AG04450 (cell line): Measurements from ENCODE around the gene BCL11A. TPM values are rescaled to one million over a fixed set of nuclear protein-coding genes. Genes with fewer than 3 reads are reported as not detected.

Source experiments
- CTCF ChIA-PET: fragments of 300-600, 350-600 bp; formaldehyde crosslinking; extraction: SDS; loops from one replicate; lab custom pipeline; 2022; ENCODE audit warnings: antibody characterized with exemption, inconsistent platforms; lab: Charles Lee
- POLR2A ChIA-PET: fragments of 350-600 bp; formaldehyde crosslinking; extraction: SDS; loops from one replicate; lab custom pipeline; 2021; ENCODE audit warnings: antibody characterized with exemption, inconsistent platforms; lab: Yijun Ruan, JAX
- DNase-seq: peaks from one replicate; pipeline ENCODE4 v3.0.0-alpha.2; 2011; ENCODE audit warnings: low read depth, low spot score
- H3K27ac ChIP-seq: one replicate; pipeline ENCODE4 v1.5.1; 2012; ENCODE audit warnings: low read depth, low read length, control low read depth
- H3K27me3 ChIP-seq: one replicate; pipeline ENCODE4 v1.6.0; 2012; ENCODE audit warnings: low read length; ENCODE audit not compliant: control insufficient read depth, insufficient read depth
- H3K4me3 ChIP-seq: 2 replicates; pipeline ENCODE4 v1.5.1; 2011; ENCODE audit warnings: mild to moderate bottlenecking, low read depth, low read length, control low read depth
- H3K9me3 ChIP-seq: 2 replicates; pipeline ENCODE4 v1.5.1; 2012; ENCODE audit warnings: low read length; ENCODE audit not compliant: control insufficient read depth, insufficient read depth
- CTCF ChIP-seq: IDR thresholded peaks from 2 replicates; pipeline ENCODE4 v1.5.1; 2011; ENCODE audit warnings: low read depth, low read length, control low read depth, inconsistent platforms
- polyA plus RNA-seq: library from polyadenylated mRNA; depleted of rRNA; stranded (reverse); fragments of >200 nt; gene quantifications from 2 replicates; pipeline ENCODE4 v1.2.3, GENCODE V29; 2011

The BCL11A gene
- polyA plus RNA-seq, 1 experiment: 1.1 TPM

- POLR2A ChIA-PET: no interaction called here
- H3K4me3 ChIP-seq: no peak overlapping the region
- CTCF ChIA-PET: no interaction called here
- no peak overlapping the region for H3K27ac ChIP-seq
- DNase-seq: no peak
- H3K27me3 ChIP-seq: no peaks in the 10 kb centered on the region
- TF ChIP-seq CTCF: no peak
- H3K9me3 ChIP-seq: no peaks in the 10 kb centered on the region
Observed at GRCh38 chr2:60489289-60489688, 64.2 kb downstream of the BCL11A start.

GRCh38 chr2:60488291-60488690 is 65.2 kb downstream of the BCL11A start:
- Histone ChIP-seq H3K27ac (no peak overlapping the region), H3K27me3 (no peaks in the 10 kb centered on the region), H3K9me3 (no peaks in the 10 kb centered on the region), H3K4me3 (no peak overlapping the region)
- no peak for TF ChIP-seq CTCF
- no peak for DNase-seq
- CTCF ChIA-PET: no interaction called here
- POLR2A ChIA-PET: no interaction called here

- no peak for TF ChIP-seq CTCF
- no peaks in the 10 kb centered on the region for H3K27me3 ChIP-seq
- H3K9me3 ChIP-seq: no peaks in the 10 kb centered on the region
- no peak overlapping the region for H3K4me3 ChIP-seq
- DNase-seq: no peak
- ChIA-PET POLR2A (no interaction called here), CTCF (no interaction called here)
- no peak overlapping the region for H3K27ac ChIP-seq
Observed at GRCh38 chr2:60487174-60487573, 66.3 kb downstream of the BCL11A start.

GRCh38 chr2:60486551-60486950 is 66.9 kb downstream of the BCL11A start:
- H3K27ac ChIP-seq: no peak overlapping the region
- TF ChIP-seq CTCF: no peak
- ChIA-PET POLR2A (no interaction called here), CTCF (no interaction called here)
- H3K27me3 ChIP-seq: no peaks in the 10 kb centered on the region
- no peaks in the 10 kb centered on the region for H3K9me3 ChIP-seq
- no peak overlapping the region for H3K4me3 ChIP-seq
- no peak for DNase-seq

GRCh38 chr2:60486067-60486466 is 67.4 kb downstream of the BCL11A start:
- ChIA-PET POLR2A (no interaction called here), CTCF (no interaction called here)
- Histone ChIP-seq H3K27me3 (no peaks in the 10 kb centered on the region), H3K4me3 (no peak overlapping the region), H3K27ac (peak overlapping the region; percentile 13), H3K9me3 (no peaks in the 10 kb centered on the region)
- TF ChIP-seq CTCF: no peak
- no peak for DNase-seq
